Measurements from ENCODE around the gene LONRF2. TPM values are rescaled to one million over a fixed set of nuclear protein-coding genes. Genes with fewer than 3 reads are reported as not detected.

LONRF2 gene
- total RNA-seq, 4 donors from 2014 or later: 33.6 to 45.1 (median 39.5) TPM

DNA sequence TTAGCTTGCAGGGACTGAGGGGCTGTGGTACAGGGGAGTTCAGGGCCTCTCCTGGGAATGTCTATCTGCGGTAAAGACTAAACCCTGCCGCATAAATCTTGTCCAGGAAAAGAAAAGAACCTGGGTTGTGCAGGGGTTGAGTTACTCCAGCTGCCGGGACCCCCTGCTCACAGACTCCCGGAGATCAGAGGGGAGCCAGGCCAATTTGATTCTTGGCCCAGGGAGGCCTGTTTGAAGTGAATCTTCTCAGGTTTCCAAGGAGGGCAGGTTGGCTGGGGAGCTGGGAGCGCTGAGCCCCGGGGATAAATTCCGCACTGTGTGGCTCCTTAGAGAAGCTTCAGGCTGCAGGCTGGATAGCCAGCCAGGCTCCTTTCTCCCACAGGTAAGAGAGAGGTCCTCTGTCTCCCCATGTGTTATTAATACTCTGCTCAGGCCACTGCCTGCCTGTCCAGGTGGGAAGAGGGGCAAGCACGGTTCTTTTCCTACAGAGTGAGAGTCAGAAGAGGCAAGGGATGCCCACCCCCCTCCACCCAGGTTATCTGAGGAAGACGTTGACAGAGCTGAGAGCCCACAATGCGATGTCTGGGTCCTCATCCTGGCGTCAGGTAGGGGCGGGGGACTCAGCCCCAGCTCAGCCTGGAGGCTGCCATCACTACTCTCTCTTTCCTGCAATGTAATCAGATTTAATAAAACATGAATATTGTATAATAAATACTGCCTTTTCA, 82.7 kb downstream of the LONRF2 start:
- H3K27me3 ChIP-seq: no peaks in the 10 kb centered on the region
- DNase-seq (ENCODE audit: extremely low spot score): no peak
- TF ChIP-seq POLR2AphosphoS5 (IDR thresholded peaks at IDR 0.05) (no peak), POLR2A (IDR thresholded peaks at IDR 0.05; ENCODE audit: low read depth) (no peak), CTCF (IDR thresholded peaks at IDR 0.05) (no peak), EP300 (IDR thresholded peaks at IDR 0.05) (no peak)
- 80% methylated on average over 12 of the region's 12 CpGs for WGBS
- no peaks in the 10 kb centered on the region for H3K36me3 ChIP-seq
- peaks cover 6 to 11% (median 7%) of the 10 kb centered on the region in 4 donors for H3K4me1 ChIP-seq
- H3K9me3 ChIP-seq: no peaks in the 10 kb centered on the region
- H3K27ac ChIP-seq (replicated peaks in 1 of 4): no peak overlapping the region
- H3K4me3 ChIP-seq: no peak overlapping the region
- intact Hi-C loops (cut with DNase I): loop anchor here (10.0 kb wide), 1 partner anchor 225 kb away; no protein-coding TSS in a partner anchor

DNA sequence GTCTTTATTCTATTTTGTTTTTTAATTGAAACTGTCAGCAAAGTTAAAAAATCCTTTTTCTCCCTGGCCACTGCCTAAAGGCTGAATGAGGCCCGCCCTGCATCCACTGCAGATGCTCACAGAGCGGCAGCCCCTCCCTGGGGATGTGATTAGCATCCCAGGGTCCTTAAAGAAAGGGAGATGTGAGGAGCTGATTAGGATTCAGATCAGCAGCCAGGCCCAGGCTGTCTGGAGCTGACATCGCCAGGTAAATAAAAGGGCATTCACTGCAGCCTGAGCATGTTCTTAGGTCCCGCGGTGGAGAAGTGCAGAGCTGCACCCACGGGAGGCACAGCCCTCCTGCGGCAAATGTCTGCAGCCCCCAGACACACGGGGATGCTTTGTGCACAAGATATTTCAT, 83.8 kb downstream of the LONRF2 start:
- intact Hi-C loops (cut with DNase I): no loop called here
- 91% methylated on average over 7 of the region's 8 CpGs for WGBS

DNA sequence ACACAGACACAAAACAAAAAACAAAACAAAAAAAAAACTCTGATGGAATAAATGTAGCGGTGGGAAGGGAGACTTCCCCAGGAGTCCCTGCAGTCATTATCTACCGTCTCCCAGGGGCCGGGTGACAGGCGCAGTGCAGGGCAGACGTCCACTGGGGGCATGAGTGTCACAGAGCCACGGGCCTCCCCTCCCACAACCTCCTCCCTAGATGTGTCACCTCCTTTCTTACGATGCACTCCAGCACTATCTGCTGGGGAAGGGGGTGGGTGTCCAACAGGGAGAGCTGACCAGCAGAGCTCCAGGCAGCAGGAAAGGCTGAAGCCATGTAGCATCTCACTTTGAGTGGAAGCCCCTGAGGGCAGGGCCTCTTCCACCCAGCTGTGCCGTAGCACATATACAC, 84.5 kb downstream of the LONRF2 start:
- Histone ChIP-seq H3K36me3 (no peaks in the 10 kb centered on the region), H3K9me3 (no peaks in the 10 kb centered on the region), H3K27ac (replicated peaks in 1 of 4) (no peak overlapping the region), H3K4me1 (peaks cover 3 to 6% (median 4%) of the 10 kb centered on the region in 4 donors), H3K4me3 (no peak overlapping the region), H3K27me3 (no peaks in the 10 kb centered on the region)
- TF ChIP-seq CTCF (IDR thresholded peaks at IDR 0.05) (no peak), POLR2A (IDR thresholded peaks at IDR 0.05; ENCODE audit: low read depth) (no peak), POLR2AphosphoS5 (IDR thresholded peaks at IDR 0.05) (no peak)
- intact Hi-C loops (cut with DNase I): no loop called here
- 67% methylated on average over 8 of the region's 8 CpGs for WGBS
- no peak for DNase-seq (ENCODE audit: extremely low spot score)

More for the DNA sequence above, 83.8 kb downstream of the LONRF2 start:
- H3K27ac ChIP-seq (replicated peaks in 1 of 4): no peak overlapping the region
- no peak for TF ChIP-seq POLR2A (IDR thresholded peaks at IDR 0.05; ENCODE audit: low read depth)
- TF ChIP-seq POLR2AphosphoS5 (IDR thresholded peaks at IDR 0.05): no peak
- TF ChIP-seq EP300 (IDR thresholded peaks at IDR 0.05): no peak
- no peak for TF ChIP-seq CTCF (IDR thresholded peaks at IDR 0.05)
- H3K36me3 ChIP-seq: no peaks in the 10 kb centered on the region
- DNase-seq (ENCODE audit: extremely low spot score): no peak
- no peaks in the 10 kb centered on the region for H3K27me3 ChIP-seq
- H3K9me3 ChIP-seq: no peaks in the 10 kb centered on the region
- H3K4me1 ChIP-seq: peaks cover 6 to 11% (median 7%) of the 10 kb centered on the region in 4 donors
- no peak overlapping the region for H3K4me3 ChIP-seq

DNA sequence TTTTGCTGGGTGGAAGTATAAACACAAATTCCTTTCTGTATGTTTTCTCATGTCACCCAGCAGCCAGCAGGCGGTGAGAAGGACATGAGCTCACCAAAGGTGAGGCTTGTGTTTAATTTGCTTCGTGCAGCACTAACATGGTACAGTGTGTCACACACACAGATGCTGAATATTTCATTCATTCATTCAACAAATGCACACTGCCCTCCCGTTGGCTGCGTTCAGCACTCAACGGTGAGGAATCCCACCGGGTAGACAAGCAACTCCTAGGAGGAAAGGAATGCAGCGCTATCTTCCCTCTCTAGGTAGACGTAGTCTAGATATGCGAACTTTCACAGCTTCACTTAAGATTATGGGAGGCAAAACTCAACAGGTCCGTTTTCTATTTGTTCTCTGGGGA, 85.1 kb downstream of the LONRF2 start:
- Histone ChIP-seq H3K9me3 (no peaks in the 10 kb centered on the region), H3K36me3 (no peaks in the 10 kb centered on the region), H3K27me3 (no peaks in the 10 kb centered on the region), H3K27ac (replicated peaks in 1 of 4) (no peak overlapping the region), H3K4me3 (no peak overlapping the region), H3K4me1 (peaks cover 0 to under 1% (median 0%) of the 10 kb centered on the region in 4 donors)
- DNase-seq (ENCODE audit: extremely low spot score): no peak
- WGBS: 76% methylated on average over 10 of the region's 10 CpGs
- intact Hi-C loops (cut with DNase I): no loop called here
- no peak for TF ChIP-seq EP300 (IDR thresholded peaks at IDR 0.05)
- no peak for TF ChIP-seq POLR2AphosphoS5 (IDR thresholded peaks at IDR 0.05)
- no peak for TF ChIP-seq POLR2A (IDR thresholded peaks at IDR 0.05; ENCODE audit: low read depth)
- TF ChIP-seq CTCF (IDR thresholded peaks at IDR 0.05): no peak

All from esophagus muscularis mucosa (tissue), 4 donors.